Suprapubic skin (tissue), 3 donors: ENCODE measurements around the gene RBMS3.

ENCODE experiments used
- CTCF ChIP-seq, 2 donors: fragments of 200-600 bp in 1 of 2; fragments of 450-650 bp in 1 of 2; sonication (generic) in 1 of 2; IDR thresholded peaks; one replicate each; pipeline ENCODE4 v1.5.1; 2016 to 2019; ENCODE audit warnings: antibody characterized with exemption in 2 of 2, mild to moderate bottlenecking in 1 of 2, moderate library complexity in 1 of 2
- POLR2A ChIP-seq, 2 donors: fragments of 450-650 bp; IDR thresholded peaks; one replicate each; pipeline ENCODE4 v1.6.1; 2017; ENCODE audit warnings: antibody characterized with exemption in 2 of 2, mild to moderate bottlenecking in 2 of 2, moderate library complexity in 2 of 2

DNA sequence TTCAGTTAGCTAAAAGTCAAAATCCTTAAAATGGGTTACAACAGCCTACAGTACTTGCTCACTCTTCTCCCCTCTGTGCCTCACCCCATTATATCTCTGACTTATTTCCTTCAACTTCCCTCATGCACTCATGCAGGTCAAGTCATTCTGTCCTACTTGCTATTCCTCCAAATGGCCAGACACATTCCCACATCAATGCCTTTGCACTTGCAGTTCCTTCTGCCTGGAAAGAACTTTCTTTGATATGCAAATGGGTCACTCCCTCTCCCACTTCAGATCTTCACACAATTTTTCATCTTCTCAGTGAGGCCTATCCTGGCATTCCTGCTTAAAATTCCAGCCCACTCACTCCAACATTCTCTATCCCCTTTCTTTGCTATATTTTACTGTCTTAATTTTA, 778.4 kb downstream of the RBMS3 start:
- no peak for TF ChIP-seq POLR2A (IDR thresholded peaks at IDR 0.05)
- TF ChIP-seq CTCF (IDR thresholded peaks at IDR 0.05), result no peak
